Mucosa of descending colon (tissue), 3 donors: ENCODE data around the gene CCN6. TPM values are rescaled to one million over a fixed set of nuclear protein-coding genes. Genes with fewer than 3 reads are reported as not detected.
A peak's percentile ranks its signal among the peaks of the same experiment; 100 is the strongest.

Experiments used
- ATAC-seq: fragments of 200-7000 bp; cut with Tn5 transposase; one replicate; pipeline ENCODE4 v1.9.1; 2020; ENCODE audit warnings: mild to moderate bottlenecking, moderate library complexity
- DNase-seq, 3 donors: peaks; one replicate each; pipeline ENCODE4 v3.0.0-alpha.2; 2020
- H3K36me3 ChIP-seq: fragments of 200-600 bp; one replicate; pipeline ENCODE4 v1.8.0; 2021; ENCODE audit warnings: low read depth, mild to moderate bottlenecking
- H3K4me1 ChIP-seq: fragments of 200-600 bp; one replicate; pipeline ENCODE4 v1.8.0; 2021; ENCODE audit warnings: low read depth, mild to moderate bottlenecking
- H3K4me3 ChIP-seq: fragments of 200-600 bp; one replicate; pipeline ENCODE4 v1.8.0; 2021; ENCODE audit warnings: mild to moderate bottlenecking
- H3K9me3 ChIP-seq: fragments of 200-600 bp; one replicate; pipeline ENCODE4 v1.8.0; 2021; ENCODE audit warnings: mild to moderate bottlenecking
- intact Hi-C, 2 donors: fragments of 100-400 bp; cut with DNase I in 1 of 2; cut with micrococcal nuclease in 1 of 2; formaldehyde crosslinking; loops; one replicate each; pipeline versions ENCODE4 v1.11.0 to v1.11.1; 2022; cut with DNase I, micrococcal nuclease
- total RNA-seq, 3 donors: library from RNA; stranded (reverse); fragmentation: NEBNext Ultra II Directional in 2 of 3; extraction: Animal tissue kit (Norgen Biotek cat#: 25700) in 2 of 3; gene quantifications; one replicate each; pipeline versions ENCODE4 v1.2.1 to v1.2.4, GENCODE V29; 2021 to 2023
- TF ChIP-seq, protein P1 (sequence below): fragments of 200-600 bp; IDR thresholded peaks from one replicate; pipeline ENCODE4 v1.8.0; 2022; ENCODE audit warnings: antibody characterized with exemption, mild to moderate bottlenecking
- donor health status: DM: no; HTN: no; CAD: no; lungs with moderate emphysema.
- donor health status: DM: no; HTN: no; CAD: no.
- donor health status: DM: no; HTN: yes; CAD: no.

CCN6 gene
- total RNA-seq, 3 donors from 2014 or later = not detected

GRCh38 chr6:112030206-112030960 lies 23.5 kb upstream of the CCN6 start:
- intact Hi-C loops = no loop called here
- H3K9me3 ChIP-seq = no peaks in the 10 kb centered on the region
- H3K4me3 ChIP-seq = no peak overlapping the region
- no peaks in the 10 kb centered on the region for H3K36me3 ChIP-seq
- DNase-seq (peak in 2 of 3 donors; percentile 30 to 34), ATAC-seq (peak; percentile 47)
- TF ChIP-seq, protein P1, sequence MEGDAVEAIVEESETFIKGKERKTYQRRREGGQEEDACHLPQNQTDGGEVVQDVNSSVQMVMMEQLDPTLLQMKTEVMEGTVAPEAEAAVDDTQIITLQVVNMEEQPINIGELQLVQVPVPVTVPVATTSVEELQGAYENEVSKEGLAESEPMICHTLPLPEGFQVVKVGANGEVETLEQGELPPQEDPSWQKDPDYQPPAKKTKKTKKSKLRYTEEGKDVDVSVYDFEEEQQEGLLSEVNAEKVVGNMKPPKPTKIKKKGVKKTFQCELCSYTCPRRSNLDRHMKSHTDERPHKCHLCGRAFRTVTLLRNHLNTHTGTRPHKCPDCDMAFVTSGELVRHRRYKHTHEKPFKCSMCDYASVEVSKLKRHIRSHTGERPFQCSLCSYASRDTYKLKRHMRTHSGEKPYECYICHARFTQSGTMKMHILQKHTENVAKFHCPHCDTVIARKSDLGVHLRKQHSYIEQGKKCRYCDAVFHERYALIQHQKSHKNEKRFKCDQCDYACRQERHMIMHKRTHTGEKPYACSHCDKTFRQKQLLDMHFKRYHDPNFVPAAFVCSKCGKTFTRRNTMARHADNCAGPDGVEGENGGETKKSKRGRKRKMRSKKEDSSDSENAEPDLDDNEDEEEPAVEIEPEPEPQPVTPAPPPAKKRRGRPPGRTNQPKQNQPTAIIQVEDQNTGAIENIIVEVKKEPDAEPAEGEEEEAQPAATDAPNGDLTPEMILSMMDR = no peak
- peaks cover 5% of the 10 kb centered on the region for H3K4me1 ChIP-seq

GRCh38 chr6:112030961-112031660 lies 22.8 kb upstream of the CCN6 start:
- DNase-seq (peak in 1 of 3 donors; percentile 15), ATAC-seq (peak; percentile 36)
- H3K4me1 ChIP-seq = peaks cover 5% of the 10 kb centered on the region
- no peaks in the 10 kb centered on the region for H3K36me3 ChIP-seq
- TF ChIP-seq, protein P1 = no peak
- no peaks in the 10 kb centered on the region for H3K9me3 ChIP-seq
- intact Hi-C loops = no loop called here
- H3K4me3 ChIP-seq = no peak overlapping the region

DNA sequence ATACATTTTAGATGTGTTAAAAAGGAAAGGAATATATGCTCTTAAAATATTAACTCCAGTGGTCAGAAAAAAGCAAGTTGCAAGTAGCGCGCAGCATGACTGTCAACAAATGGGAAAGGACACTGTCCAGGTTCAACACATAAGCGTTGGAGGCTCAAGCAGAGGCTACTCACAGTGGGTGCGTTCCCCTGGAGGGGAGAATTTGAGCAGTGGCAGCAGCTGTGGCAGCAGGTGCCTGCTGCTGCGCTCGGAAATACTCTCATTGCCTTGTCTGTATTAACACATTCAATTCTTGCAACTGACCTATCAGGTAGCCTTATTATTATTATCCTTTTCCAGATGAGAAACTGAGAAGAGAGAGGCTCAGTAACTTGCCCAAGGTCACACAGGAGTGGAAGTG lies 21.9 kb upstream of the CCN6 start:
- H3K4me3 ChIP-seq = no peak overlapping the region
- no peaks in the 10 kb centered on the region for H3K36me3 ChIP-seq
- no peaks in the 10 kb centered on the region for H3K9me3 ChIP-seq
- H3K4me1 ChIP-seq = peaks cover 5% of the 10 kb centered on the region
- ATAC-seq (no peak), DNase-seq (no peak)
- TF ChIP-seq, protein P1 = no peak
- intact Hi-C loops = no loop called here

- H3K9me3 ChIP-seq = no peaks in the 10 kb centered on the region
- DNase-seq (no peak), ATAC-seq (no peak)
- no peak overlapping the region for H3K4me3 ChIP-seq
- peaks cover 5% of the 10 kb centered on the region for H3K4me1 ChIP-seq
- no peaks in the 10 kb centered on the region for H3K36me3 ChIP-seq
- intact Hi-C loops = no loop called here
- TF ChIP-seq, protein P1 = no peak
Observed at GRCh38 chr6:112032728-112033127, 21.2 kb upstream of the CCN6 start.

- ATAC-seq (no peak), DNase-seq (no peak)
- Histone ChIP-seq H3K9me3 (no peaks in the 10 kb centered on the region), H3K4me3 (no peak overlapping the region), H3K36me3 (no peaks in the 10 kb centered on the region), H3K4me1 (peaks cover 5% of the 10 kb centered on the region)
- TF ChIP-seq, protein P1 = no peak
- intact Hi-C loops = no loop called here
Observed at GRCh38 chr6:112033791-112034615, 19.9 kb upstream of the CCN6 start.
